Eye (tissue), 1 donor: Measurements from ENCODE around the gene PDE6B.
"Not testable (repeated sequence)": the region's sequence is repeated elsewhere in the genome, so short reads cannot be mapped to it uniquely, and the experiment has no call there.

Experiments used
- DNase-seq: peaks from one replicate; pipeline ENCODE4 v3.0.0-alpha.2; 2015

The PDE6B gene

GRCh38 chr4:684623-685327 lies 59.4 kb downstream of the PDE6B start:
- DNase-seq = no peak

DNA sequence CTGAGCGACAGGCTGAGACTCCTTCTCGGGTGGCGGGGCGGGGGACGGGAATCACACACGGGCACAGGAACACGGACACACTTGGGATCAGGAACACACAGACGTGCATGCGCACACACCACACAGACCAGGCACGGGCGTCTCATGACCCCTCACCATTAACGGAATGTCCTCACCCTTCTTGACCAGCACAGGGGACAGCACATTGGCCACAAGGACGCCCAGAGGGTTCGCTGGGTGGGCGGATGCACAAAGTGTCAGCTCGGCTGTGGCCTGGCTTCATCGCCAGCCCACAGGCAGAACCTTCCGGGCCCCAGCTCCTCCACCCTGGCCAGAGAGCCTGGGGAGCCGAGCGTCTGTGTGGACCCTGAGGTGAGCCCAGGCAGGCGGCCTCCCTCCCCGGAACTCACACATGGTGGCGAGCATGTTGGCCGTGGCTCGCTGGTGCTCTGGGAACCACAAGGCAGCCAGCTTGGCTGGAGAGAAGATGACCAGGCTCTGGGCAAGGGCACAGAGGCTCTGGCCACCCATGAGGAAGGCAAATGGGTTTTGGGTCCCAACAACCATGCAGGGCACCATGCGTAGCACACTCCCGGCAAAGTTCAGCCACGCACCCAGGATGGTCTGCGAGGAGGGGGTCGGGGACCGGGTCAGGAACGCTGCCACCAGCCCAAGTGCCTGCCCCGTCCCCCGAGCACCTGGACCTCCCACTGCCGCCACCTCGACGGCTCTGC lies 60.5 kb downstream of the PDE6B start:
- DNase-seq = no peak

DNA sequence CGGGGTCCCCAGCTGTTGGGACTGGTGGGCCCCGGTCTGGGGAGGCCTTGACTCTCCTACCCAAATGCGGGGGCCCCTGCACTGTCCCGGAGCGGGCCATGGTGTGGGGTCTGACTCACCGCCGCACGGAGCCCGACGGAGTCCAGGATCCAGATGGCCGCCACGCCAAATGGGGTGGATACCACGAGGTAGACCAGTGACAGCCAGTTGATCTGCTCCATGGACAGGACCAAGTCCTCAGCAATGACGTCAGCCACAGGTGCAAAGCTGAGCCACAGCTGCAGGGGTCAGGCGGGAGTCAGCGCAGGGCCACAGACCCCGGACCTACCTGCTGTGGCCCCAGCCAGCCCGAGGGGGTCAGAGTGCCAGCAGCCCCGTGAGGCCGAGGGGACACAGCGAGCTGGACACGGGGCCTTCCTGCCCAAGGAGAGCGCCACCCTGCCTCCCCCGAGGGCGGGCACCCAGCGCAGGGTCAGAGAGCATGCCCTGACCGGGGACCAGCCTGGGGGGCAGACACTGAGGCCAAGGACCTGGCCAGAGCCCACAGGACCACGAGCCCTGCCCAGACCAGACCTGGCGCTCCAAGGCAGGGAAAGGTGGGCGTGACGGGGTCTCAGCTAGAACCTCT lies 61.2 kb downstream of the PDE6B start:
- DNase-seq = no peak

GRCh38 chr4:687048-687970 lies 61.9 kb downstream of the PDE6B start:
- no peak for DNase-seq

GRCh38 chr4:687971-688853 lies 62.8 kb downstream of the PDE6B start:
- no peak for DNase-seq

- no peak for DNase-seq
Observed at GRCh38 chr4:688854-689681, 63.7 kb downstream of the PDE6B start, which contains the start of gene SLC49A3. SLC49A3 (minus strand) TSS chr4:689151; CDS start chr4:689127, 24 bp downstream.

DNA sequence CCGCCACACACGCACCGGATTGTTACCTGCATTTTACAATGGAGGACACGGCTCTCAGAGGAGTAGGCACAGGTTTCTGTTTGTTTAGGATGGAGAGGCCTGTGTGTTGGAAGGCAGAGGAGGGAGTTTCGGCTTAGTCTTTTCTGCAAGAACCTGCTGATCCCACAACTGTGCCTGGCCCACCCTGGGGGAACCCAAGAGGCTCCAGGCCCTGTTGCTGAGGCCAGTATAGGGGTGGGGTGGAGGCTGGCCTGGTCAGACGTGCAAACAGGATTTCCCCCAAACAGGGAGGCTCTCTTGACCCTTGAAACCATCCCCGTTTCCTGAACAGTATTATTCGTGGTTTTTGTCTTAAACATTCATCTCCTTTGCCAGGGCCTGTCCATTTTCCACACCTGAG lies 64.3 kb downstream of the PDE6B start:
- DNase-seq = no peak

DNA sequence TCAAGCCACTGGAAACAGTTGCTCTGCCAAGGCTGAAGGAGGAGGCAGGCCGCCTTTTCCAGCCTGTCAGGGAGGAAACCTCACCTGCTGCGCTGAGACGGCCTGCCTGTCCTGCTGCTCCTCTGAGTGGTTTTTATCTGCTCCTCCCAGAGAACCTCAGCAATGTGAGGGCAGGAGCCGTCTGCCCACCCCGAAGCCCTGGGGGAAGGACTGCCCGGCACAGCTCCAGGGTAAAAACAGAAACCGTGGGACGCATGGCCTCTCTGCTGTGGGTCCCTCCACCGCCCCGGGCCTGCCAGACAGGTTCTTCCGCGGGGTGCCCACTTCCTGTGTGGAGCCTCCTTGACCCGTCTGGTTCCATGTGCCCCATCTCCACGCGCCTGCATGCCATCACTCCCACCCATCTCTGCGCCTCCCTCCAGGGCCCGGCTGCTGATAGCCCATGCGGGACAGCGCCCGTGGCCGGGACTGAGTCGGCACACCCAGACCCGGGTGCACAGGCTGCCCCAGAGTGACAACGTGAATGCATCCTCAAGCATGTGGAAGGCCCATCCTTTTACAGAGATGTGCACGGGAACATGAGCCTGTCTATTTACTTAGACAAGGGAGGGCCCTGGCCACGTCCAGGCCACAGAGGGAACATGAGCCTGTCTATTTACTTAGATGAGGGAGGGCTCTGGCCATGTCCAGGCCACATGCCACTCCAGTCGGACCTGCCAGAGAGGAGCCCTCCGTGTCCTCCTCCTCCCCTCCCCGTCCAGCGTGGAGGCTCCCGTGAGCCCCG lies 67.6 kb downstream of the PDE6B start:
- no peak for DNase-seq

- DNase-seq = not testable (repeated sequence)
Observed at GRCh38 chr4:694341-694940, 69.1 kb downstream of the PDE6B start.

DNA sequence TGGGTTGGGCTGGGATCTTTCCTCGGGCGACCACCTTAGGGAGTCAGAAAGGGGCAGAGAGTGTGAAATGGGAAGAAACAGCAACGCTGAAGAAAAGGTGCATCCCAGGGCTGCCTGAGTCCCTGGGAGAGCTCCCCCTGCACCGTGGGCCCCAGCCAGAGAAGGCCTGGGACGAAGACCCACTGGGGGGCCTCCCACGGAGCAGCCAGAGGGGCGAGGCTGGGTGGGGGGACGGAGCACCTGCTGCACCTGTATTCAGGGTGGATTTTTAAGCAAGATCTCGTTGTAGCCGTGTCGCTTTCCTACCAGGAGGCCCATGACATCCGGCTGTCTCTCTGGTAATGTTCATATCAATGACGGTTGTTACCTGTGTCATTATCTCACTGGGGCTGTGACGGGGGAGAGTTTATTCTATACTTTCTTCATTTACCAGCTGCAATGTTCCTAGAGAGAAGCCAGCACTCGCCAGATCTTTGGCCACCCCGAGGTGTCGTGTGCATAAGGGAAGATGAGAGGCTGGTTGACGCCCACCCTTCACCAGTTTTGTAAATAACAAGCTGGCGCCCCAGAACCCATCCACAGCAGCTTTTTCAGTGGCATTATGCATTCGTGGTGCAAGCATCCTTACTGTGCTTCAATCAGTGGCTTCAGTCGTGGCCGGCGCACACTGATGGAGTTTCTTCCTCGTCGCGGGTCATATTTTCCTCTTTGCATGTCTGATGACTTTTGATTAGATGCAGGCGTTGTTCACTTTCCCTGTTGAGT lies 74.6 kb downstream of the PDE6B start:
- DNase-seq = no peak

- no peak for DNase-seq
Observed at GRCh38 chr4:700587-701264, 75.4 kb downstream of the PDE6B start.

GRCh38 chr4:702618-703048 lies 77.3 kb downstream of the PDE6B start:
- DNase-seq = no peak

- no peak for DNase-seq
Observed at GRCh38 chr4:703336-704197, 78.2 kb downstream of the PDE6B start.

DNA sequence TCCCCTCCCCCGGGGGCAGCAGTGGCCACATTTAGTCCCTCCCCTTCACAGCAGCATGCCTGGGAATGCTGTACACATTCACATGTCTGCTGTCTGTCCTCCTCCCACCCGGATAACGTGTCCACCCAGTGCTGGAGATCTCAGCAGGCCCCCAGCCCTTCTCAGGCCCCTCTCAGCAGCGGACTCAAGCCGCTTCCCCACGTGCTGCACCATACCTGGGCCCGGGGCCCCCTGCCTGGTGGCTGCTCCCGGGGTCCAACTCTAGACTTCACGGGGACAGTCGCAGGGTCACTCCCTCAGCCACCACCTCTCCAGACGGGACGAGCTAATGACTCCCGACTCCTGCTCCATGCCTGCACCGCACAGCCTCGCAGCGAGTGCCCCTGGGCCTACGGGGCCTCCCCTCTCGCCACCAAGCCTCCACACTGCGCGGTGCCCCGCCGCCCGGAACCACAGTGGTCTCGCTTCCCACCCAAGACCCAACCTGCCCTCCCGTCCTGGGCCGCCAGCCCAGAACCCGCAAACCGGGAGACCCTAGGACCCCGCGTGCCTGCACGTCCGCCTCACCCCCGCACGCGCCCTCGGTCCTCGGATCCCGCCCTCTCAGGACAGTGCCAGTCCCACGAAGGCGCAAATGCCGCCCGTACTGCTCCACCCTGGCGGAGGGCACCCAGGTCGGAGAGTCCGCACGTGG lies 79.0 kb downstream of the PDE6B start:
- DNase-seq = no peak

GRCh38 chr4:704971-705277 lies 79.6 kb downstream of the PDE6B start:
- no peak for DNase-seq

- DNase-seq = peak; percentile 99
Observed at GRCh38 chr4:705278-706082, 80.1 kb downstream of the PDE6B start, which contains the start of gene PCGF3. PCGF3 (plus strand) TSS chr4:705832; CDS start chr4:733681, 27,849 bp downstream.
